HL-60 (cell line): ENCODE data around the gene MBNL1.

Experiments
- DNase-seq, 2 experiments: peaks; one replicate each; pipeline ENCODE4 v3.0.0-alpha.2; 2010 to 2020; ENCODE audit warnings: low read depth in 1 of 2, low spot score in 1 of 2
- H3K27ac ChIP-seq: fragments of 250-450 bp; sonication (Bioruptor Pico); replicated peaks from 2 replicates; pipeline ENCODE4 v1.5.1; 2020; ENCODE audit warnings: mild to moderate bottlenecking, moderate library complexity
- H3K27me3 ChIP-seq: fragments of 250-450 bp; sonication (Bioruptor Pico); 2 replicates; pipeline ENCODE4 v1.5.1; 2021; ENCODE audit warnings: mild to moderate bottlenecking, moderate library complexity; ENCODE audit not compliant: insufficient read depth, poor library complexity, severe bottlenecking
- H3K4me3 ChIP-seq: replicated peaks from 2 replicates; pipeline ENCODE4 v1.5.1; 2011; ENCODE audit warnings: mild to moderate bottlenecking, control low read depth, low read length; ENCODE audit not compliant: insufficient read depth
- GABPA ChIP-seq: IDR thresholded peaks from 2 replicates; pipeline ENCODE4 v1.6.1; 2012; ENCODE audit warnings: low read depth
- POLR2AphosphoS5 ChIP-seq: IDR thresholded peaks from 2 replicates; pipeline ENCODE4 v1.6.1; 2012; ENCODE audit warnings: low read depth
- SPI1 ChIP-seq: IDR thresholded peaks from 2 replicates; pipeline ENCODE4 v1.6.1; 2012; ENCODE audit warnings: low read depth, mild to moderate bottlenecking, borderline replicate concordance
- TF ChIP-seq, protein P1 (sequence below): IDR thresholded peaks from 2 replicates; pipeline ENCODE4 v1.6.1; 2012; ENCODE audit warnings: low read depth; ENCODE audit not compliant: insufficient replicate concordance
- TF ChIP-seq, protein P2 (sequence below): IDR thresholded peaks from one replicate; pipeline ENCODE4 v1.5.1; 2011; ENCODE audit warnings: low read length, control low read depth, inconsistent platforms; ENCODE audit not compliant: insufficient read depth

Gene MBNL1

GRCh38 chr3:152496716-152497115 lies 228.0 kb downstream of the MBNL1 start:
- no peak overlapping the region for H3K4me3 ChIP-seq

DNA sequence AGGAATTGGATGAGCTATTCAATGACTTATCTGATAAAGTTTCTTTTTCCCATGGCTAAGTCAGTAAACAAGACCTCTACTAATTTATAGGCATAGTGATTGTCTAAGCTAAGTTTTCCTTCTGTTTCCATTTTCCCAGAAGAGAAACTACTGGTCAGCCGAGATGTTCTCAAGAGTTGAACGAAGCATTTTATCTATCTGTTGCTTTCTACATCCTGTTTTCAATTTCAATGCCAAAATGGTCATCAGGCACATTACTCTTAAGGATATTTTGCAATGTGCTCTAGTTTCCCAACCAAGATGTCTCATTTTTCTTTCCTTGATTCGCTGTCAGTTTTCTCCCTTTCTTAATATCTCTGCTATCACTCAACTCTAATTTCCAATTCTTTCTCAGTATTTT lies 228.7 kb downstream of the MBNL1 start:
- no peak for DNase-seq
- TF ChIP-seq POLR2AphosphoS5, result no peak
- TF ChIP-seq GABPA, result no peak
- TF ChIP-seq, protein P1, sequence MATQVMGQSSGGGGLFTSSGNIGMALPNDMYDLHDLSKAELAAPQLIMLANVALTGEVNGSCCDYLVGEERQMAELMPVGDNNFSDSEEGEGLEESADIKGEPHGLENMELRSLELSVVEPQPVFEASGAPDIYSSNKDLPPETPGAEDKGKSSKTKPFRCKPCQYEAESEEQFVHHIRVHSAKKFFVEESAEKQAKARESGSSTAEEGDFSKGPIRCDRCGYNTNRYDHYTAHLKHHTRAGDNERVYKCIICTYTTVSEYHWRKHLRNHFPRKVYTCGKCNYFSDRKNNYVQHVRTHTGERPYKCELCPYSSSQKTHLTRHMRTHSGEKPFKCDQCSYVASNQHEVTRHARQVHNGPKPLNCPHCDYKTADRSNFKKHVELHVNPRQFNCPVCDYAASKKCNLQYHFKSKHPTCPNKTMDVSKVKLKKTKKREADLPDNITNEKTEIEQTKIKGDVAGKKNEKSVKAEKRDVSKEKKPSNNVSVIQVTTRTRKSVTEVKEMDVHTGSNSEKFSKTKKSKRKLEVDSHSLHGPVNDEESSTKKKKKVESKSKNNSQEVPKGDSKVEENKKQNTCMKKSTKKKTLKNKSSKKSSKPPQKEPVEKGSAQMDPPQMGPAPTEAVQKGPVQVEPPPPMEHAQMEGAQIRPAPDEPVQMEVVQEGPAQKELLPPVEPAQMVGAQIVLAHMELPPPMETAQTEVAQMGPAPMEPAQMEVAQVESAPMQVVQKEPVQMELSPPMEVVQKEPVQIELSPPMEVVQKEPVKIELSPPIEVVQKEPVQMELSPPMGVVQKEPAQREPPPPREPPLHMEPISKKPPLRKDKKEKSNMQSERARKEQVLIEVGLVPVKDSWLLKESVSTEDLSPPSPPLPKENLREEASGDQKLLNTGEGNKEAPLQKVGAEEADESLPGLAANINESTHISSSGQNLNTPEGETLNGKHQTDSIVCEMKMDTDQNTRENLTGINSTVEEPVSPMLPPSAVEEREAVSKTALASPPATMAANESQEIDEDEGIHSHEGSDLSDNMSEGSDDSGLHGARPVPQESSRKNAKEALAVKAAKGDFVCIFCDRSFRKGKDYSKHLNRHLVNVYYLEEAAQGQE, result no peak
- TF ChIP-seq, protein P2, sequence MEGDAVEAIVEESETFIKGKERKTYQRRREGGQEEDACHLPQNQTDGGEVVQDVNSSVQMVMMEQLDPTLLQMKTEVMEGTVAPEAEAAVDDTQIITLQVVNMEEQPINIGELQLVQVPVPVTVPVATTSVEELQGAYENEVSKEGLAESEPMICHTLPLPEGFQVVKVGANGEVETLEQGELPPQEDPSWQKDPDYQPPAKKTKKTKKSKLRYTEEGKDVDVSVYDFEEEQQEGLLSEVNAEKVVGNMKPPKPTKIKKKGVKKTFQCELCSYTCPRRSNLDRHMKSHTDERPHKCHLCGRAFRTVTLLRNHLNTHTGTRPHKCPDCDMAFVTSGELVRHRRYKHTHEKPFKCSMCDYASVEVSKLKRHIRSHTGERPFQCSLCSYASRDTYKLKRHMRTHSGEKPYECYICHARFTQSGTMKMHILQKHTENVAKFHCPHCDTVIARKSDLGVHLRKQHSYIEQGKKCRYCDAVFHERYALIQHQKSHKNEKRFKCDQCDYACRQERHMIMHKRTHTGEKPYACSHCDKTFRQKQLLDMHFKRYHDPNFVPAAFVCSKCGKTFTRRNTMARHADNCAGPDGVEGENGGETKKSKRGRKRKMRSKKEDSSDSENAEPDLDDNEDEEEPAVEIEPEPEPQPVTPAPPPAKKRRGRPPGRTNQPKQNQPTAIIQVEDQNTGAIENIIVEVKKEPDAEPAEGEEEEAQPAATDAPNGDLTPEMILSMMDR, result no peak
- no peak for TF ChIP-seq SPI1
- Histone ChIP-seq H3K27ac (no peak overlapping the region), H3K27me3 (no peaks in the 10 kb centered on the region), H3K4me3 (no peak overlapping the region)

More at GRCh38 chr3:152496716-152497115, 228.0 kb downstream of the MBNL1 start:
- DNase-seq, result no peak
- H3K27me3 ChIP-seq, result no peaks in the 10 kb centered on the region
- TF ChIP-seq POLR2AphosphoS5, result no peak
- no peak for TF ChIP-seq SPI1
- TF ChIP-seq GABPA, result no peak
- TF ChIP-seq, protein P2, result no peak
- TF ChIP-seq, protein P1, result no peak
- H3K27ac ChIP-seq, result no peak overlapping the region

- Histone ChIP-seq H3K27me3 (no peaks in the 10 kb centered on the region), H3K27ac (no peak overlapping the region), H3K4me3 (no peak overlapping the region)
- no peak for TF ChIP-seq GABPA
- DNase-seq, result no peak
Observed at GRCh38 chr3:152497890-152498289, 229.2 kb downstream of the MBNL1 start.

GRCh38 chr3:152499791-152500385 lies 231.2 kb downstream of the MBNL1 start:
- Histone ChIP-seq H3K27ac (no peak overlapping the region), H3K4me3 (no peak overlapping the region), H3K27me3 (no peaks in the 10 kb centered on the region)
- TF ChIP-seq SPI1, result no peak
- DNase-seq, result no peak

DNA sequence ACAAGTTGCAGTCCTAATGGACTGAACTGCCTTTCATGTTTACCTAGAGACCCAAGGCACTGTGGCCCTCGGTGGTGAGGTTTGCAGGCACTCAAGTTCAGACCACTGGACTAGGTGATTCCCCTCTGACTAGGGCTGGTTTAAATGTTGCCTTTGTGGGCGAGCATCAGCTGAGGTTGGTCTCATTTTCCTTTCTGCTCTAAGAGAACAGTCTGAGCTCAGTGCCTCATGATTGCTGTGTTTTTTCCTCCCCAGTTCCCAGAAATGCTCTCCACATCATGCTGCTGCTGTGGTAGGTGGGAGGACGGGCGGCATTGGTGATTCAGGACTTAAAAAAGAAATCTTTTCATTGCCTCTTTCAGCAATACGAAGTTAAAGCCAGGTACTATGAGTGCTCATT lies 237.2 kb downstream of the MBNL1 start:
- Histone ChIP-seq H3K27ac (no peak overlapping the region), H3K27me3 (no peaks in the 10 kb centered on the region), H3K4me3 (no peak overlapping the region)
- DNase-seq, result no peak
- TF ChIP-seq, protein P1, result no peak
- TF ChIP-seq SPI1, result no peak
- TF ChIP-seq, protein P2, result no peak
- no peak for TF ChIP-seq GABPA
- TF ChIP-seq POLR2AphosphoS5, result no peak
